CD4-positive, CD25-positive, alpha-beta regulatory T cell (primary cell): ENCODE measurements around the gene RAPGEF4. TPM values are rescaled to one million over a fixed set of nuclear protein-coding genes. Genes with fewer than 3 reads are reported as not detected.
A peak's percentile ranks its signal among the peaks of the same experiment; 100 is the strongest.

Source experiments
- ATAC-seq, 2 donors: fragments of 150-1000 bp; cut with Tn5 transposase; one replicate each; pipeline ENCODE4 v1.10.0; 2021; ENCODE audit warnings: low read depth in 2 of 2, moderate number of reproducible peaks in 2 of 2, moderate library complexity in 1 of 2
- DNase-seq, 3 donors: peaks; one replicate each; pipeline versions ENCODE4 v3.0.0 to v3.0.0-alpha.2; 2012 to 2022; ENCODE audit warnings: mixed read lengths in 1 of 3
- H3K27ac ChIP-seq: one replicate; pipeline ENCODE4 v1.7.0; 2013; ENCODE audit warnings: mild to moderate bottlenecking, low read length; ENCODE audit not compliant: insufficient read depth, poor library complexity, severe bottlenecking
- H3K27me3 ChIP-seq: one replicate; pipeline ENCODE4 v1.7.0; 2013; ENCODE audit warnings: low read length; ENCODE audit not compliant: control insufficient read depth, insufficient read depth
- H3K36me3 ChIP-seq: one replicate; pipeline ENCODE4 v1.7.0; 2013; ENCODE audit warnings: mild to moderate bottlenecking, low read length, moderate library complexity; ENCODE audit not compliant: control insufficient read depth, insufficient read depth
- H3K4me1 ChIP-seq: 2 replicates; pipeline ENCODE4 v1.7.0; 2013; ENCODE audit warnings: mild to moderate bottlenecking, low read length; ENCODE audit not compliant: insufficient read depth, control insufficient read depth, poor library complexity, severe bottlenecking
- H3K4me3 ChIP-seq: one replicate; pipeline ENCODE4 v1.7.0; 2013; ENCODE audit warnings: low read depth, mild to moderate bottlenecking, low read length, moderate library complexity
- H3K9me3 ChIP-seq, 2 experiments: 1 replicate in 1 of 2; 2 replicates in 1 of 2; pipeline ENCODE4 v1.7.0; 2013; ENCODE audit warnings: low read length in 2 of 2, mild to moderate bottlenecking in 1 of 2, moderate library complexity in 1 of 2; ENCODE audit not compliant: control insufficient read depth in 2 of 2
- H3K27ac Mint-ChIP-seq, 3 donors: one replicate each; pipeline ENCODE4 v1.8.0; 2020 to 2022; ENCODE audit warnings: mild to moderate bottlenecking in 3 of 3, mixed read lengths in 3 of 3, moderate library complexity in 2 of 3
- H3K27me3 Mint-ChIP-seq: one replicate; pipeline ENCODE4 v1.8.0; 2022; ENCODE audit warnings: mild to moderate bottlenecking, mixed read lengths
- H3K36me3 Mint-ChIP-seq: one replicate; pipeline ENCODE4 v1.8.0; 2020; ENCODE audit warnings: mixed read lengths
- H3K4me1 Mint-ChIP-seq, 4 donors: one replicate each; pipeline ENCODE4 v1.8.0; 2020 to 2022; ENCODE audit warnings: mixed read lengths in 4 of 4, mild to moderate bottlenecking in 1 of 4
- H3K4me3 Mint-ChIP-seq, 4 donors: one replicate each; pipeline ENCODE4 v1.8.0; 2020 to 2022; ENCODE audit warnings: mild to moderate bottlenecking in 4 of 4, mixed read lengths in 4 of 4, moderate library complexity in 3 of 4
- H3K9me3 Mint-ChIP-seq, 7 donors: one replicate each; pipeline ENCODE4 v1.8.0; 2020 to 2022; ENCODE audit warnings: mixed read lengths in 7 of 7, mild to moderate bottlenecking in 3 of 7, moderate library complexity in 2 of 7
- polyA plus RNA-seq, 4 donors: library from polyadenylated mRNA; unstranded; fragments of 300-500 nt; fragmentation: Illumina TruSeq; gene quantifications; one replicate each; pipeline ENCODE4 v1.2.3, GENCODE V29; 2021
- total RNA-seq: library from RNA; stranded (reverse); gene quantifications from one replicate; pipeline ENCODE4 v1.2.3, GENCODE V29; 2022

Gene RAPGEF4
- total and polyA plus RNA-seq, 5 donors from 2014 or later: 1.4 TPM; not detected in 4

DNA sequence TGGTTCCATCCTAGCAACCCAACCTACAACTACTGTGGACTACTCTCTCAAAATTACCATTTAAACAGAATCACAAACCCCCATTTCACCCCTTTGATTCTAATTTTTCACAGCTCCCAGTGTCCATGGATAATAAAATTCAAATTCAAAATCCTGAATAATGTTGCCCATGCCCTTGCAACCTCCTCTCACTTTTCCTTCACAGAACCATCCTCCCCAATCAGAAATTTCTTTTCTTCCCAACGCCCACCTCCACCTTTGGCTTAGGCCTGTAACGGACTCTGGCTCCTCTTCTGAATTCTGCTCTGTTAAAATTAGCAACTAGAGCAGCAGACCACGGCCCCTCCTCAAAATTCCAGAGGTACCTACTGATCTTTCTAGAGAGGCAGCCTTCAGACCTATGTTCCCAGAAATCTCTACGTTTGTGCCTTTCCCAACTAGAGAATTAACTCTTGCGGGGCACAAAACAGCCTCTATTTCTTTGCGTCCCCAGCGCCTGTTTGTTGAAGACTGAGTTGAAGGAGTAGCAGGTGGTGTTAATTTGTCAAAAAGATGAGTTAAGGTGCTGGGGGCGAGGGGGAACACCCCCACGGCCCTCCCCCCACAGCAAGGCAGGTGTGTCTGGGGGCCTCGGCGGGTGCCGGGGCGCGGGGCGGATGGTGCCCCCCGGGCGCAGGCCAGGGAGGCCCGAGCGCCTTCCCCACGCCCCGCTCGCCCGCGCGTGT lies 339.6 kb downstream of the RAPGEF4 start:
- no peak for ATAC-seq
- no peak overlapping the region for H3K27ac Mint-ChIP-seq
- peak overlapping the region; percentile 24 to 83 (median 79) for H3K4me3 Mint-ChIP-seq
- H3K27me3 ChIP-seq: peaks cover 12% of the 10 kb centered on the region
- no peak overlapping the region for H3K4me3 ChIP-seq
- peaks cover 0 to 4% (median 0%) of the 10 kb centered on the region in 7 donors for H3K9me3 Mint-ChIP-seq
- H3K4me1 Mint-ChIP-seq: peaks cover 0 to 16% (median 2%) of the 10 kb centered on the region in 4 donors
- H3K36me3 ChIP-seq: no peaks in the 10 kb centered on the region
- no peaks in the 10 kb centered on the region for H3K36me3 Mint-ChIP-seq
- H3K4me1 ChIP-seq: peaks cover 10% of the 10 kb centered on the region
- H3K27ac ChIP-seq: no peak overlapping the region
- H3K27me3 Mint-ChIP-seq: peaks cover 47% of the 10 kb centered on the region
- no peak for DNase-seq
- no peaks in the 10 kb centered on the region for H3K9me3 ChIP-seq

- Mint-ChIP-seq H3K9me3 (peaks cover 0 to 4% (median 0%) of the 10 kb centered on the region in 7 donors), H3K27ac (peak within 1 kb of the TSS in 1 of 3 donors; percentile 87)
- H3K27ac ChIP-seq: no peak within 1 kb of the TSS
Observed at GRCh38 chr2:173075781-173076580, 340.3 kb downstream of the RAPGEF4 start, which contains the start of gene MAP3K20. TSS of gene MAP3K20 (plus strand) at chr2:173075846. CDS start at chr2:173091032, 15,186 bp downstream.

DNA sequence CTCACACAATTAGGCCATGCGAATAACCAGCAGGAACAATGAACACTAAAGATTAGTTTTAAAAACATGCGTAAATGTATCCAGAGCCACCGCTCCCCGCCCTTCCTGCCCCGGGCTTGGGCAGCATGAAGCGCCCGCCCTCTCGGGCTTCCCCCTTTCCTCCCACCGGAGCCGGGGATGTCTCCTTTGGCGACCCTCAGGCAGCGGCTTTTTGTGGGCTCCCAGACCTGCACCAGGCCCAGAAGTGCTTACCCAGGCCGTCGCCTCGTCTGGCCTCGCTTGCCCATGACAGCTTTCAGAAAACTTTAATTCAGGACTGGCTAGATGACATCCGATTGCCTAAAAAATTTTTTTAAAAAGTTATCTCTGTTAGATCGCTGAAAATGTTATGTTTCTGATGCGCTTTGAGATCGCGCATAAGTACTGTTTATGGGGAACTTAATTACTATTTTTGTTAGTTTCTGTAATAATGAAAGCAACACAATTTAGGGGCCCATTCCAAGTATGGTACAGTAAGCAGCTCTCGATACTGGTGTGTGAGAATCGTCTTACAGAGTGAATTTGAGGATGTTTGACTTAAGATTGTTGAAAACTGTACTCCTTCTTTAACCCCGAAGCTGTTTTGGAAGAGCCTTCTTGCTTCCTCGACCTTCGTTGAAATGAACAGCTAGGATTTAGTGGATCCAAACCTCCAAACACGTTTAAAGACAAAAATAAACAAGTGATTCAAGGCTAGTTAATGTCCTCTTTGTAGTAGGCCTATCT lies 341.1 kb downstream of the RAPGEF4 start:
- H3K27ac Mint-ChIP-seq: peak overlapping the region in 1 of 3 donors; percentile 87
- H3K9me3 Mint-ChIP-seq: peaks cover 0 to 4% (median 0%) of the 10 kb centered on the region in 7 donors
- peak; percentile 7 to 18 for ATAC-seq

More at GRCh38 chr2:173075781-173076580, 340.3 kb downstream of the RAPGEF4 start, which contains the start of gene MAP3K20:
- Mint-ChIP-seq H3K4me1 (peaks cover 0 to 16% (median 2%) of the 10 kb centered on the region in 4 donors), H3K4me3 (peak within 1 kb of the TSS; percentile 75 to 93 (median 80)), H3K36me3 (no peaks in the 10 kb centered on the region), H3K27me3 (peaks cover 41% of the 10 kb centered on the region)
- DNase-seq (peak in 2 of 3 donors; percentile 13 to 65), ATAC-seq (peak; percentile 49 to 55)
- Histone ChIP-seq H3K27me3 (peaks cover 14% of the 10 kb centered on the region), H3K36me3 (no peaks in the 10 kb centered on the region), H3K4me1 (peaks cover 10% of the 10 kb centered on the region), H3K4me3 (peak within 1 kb of the TSS; percentile 67), H3K9me3 (no peaks in the 10 kb centered on the region)

DNA sequence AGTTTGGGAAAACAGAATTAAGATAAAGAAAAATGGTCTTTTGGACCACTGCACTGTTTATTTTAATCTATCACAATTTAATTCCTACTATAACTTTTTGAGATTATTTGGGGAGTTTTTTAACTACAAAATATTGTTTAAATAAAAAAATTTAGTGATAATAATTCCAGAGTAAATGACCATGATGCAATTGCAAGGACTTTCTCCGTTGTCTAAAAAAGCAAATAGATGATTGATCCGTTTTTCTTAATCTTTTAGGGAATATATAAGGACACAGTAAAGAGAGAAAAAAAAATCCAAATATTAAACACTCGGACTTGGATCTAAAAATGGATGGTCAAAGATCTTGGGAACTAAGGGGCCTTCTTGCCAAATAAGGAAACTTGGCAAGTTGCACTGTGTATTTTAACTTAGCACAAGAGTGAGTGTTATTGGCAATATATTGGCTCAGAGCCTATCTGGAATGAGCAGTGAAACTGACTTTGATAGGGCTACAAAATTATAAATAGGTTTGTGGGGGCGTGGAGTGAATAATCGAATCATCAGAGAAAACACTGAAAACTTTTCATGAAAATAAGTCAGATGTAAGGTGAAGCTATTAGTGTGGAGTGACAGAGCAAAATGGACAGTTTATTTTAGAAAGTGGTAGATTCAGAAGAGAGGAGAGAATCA lies 342.0 kb downstream of the RAPGEF4 start:
- DNase-seq (no peak), ATAC-seq (no peak)
- H3K4me3 Mint-ChIP-seq: peak overlapping the region in 2 of 4 donors; percentile 17 to 78
- no peak overlapping the region for H3K27ac Mint-ChIP-seq
- Histone ChIP-seq H3K27ac (no peak overlapping the region), H3K36me3 (no peaks in the 10 kb centered on the region), H3K4me1 (peaks cover 10% of the 10 kb centered on the region), H3K4me3 (no peak overlapping the region), H3K9me3 (no peaks in the 10 kb centered on the region), H3K27me3 (peaks cover 14% of the 10 kb centered on the region)
- H3K4me1 Mint-ChIP-seq: peaks cover 0 to 16% (median 2%) of the 10 kb centered on the region in 4 donors
- peaks cover 0 to 2% (median 0%) of the 10 kb centered on the region in 7 donors for H3K9me3 Mint-ChIP-seq
- H3K36me3 Mint-ChIP-seq: no peaks in the 10 kb centered on the region
- H3K27me3 Mint-ChIP-seq: peaks cover 29% of the 10 kb centered on the region

More for the DNA sequence above, 341.1 kb downstream of the RAPGEF4 start:
- peak overlapping the region; percentile 73 to 93 (median 76) for H3K4me3 Mint-ChIP-seq
- H3K36me3 Mint-ChIP-seq: no peaks in the 10 kb centered on the region
- peaks cover 0 to 16% (median 2%) of the 10 kb centered on the region in 4 donors for H3K4me1 Mint-ChIP-seq
- Histone ChIP-seq H3K9me3 (no peaks in the 10 kb centered on the region), H3K4me3 (peak overlapping the region; percentile 67), H3K27ac (no peak overlapping the region), H3K27me3 (peaks cover 14% of the 10 kb centered on the region), H3K4me1 (peaks cover 10% of the 10 kb centered on the region), H3K36me3 (no peaks in the 10 kb centered on the region)
- H3K27me3 Mint-ChIP-seq: peaks cover 36% of the 10 kb centered on the region
- DNase-seq: peak in 1 of 3 donors; percentile 44

DNA sequence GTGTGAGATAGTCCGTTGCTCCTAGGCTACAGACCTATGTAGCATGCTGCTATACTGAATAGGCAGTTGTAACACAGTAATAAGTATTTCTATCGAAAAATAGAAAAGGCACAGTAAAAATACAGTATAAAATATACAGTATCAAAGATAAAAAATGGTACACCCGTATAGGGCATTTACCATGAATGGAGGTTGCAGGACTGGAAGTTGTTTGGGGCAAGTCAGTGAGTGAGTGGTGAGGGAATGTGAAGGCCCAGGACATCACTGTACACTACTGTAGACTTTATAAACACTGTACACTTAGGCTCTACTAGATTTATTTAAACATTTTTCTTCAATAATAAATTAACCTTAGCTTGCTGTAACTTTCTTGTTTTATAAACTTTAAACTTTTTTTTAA lies 343.5 kb downstream of the RAPGEF4 start:
- Mint-ChIP-seq H3K27ac (no peak overlapping the region), H3K4me3 (no peak overlapping the region), H3K27me3 (peaks cover 18% of the 10 kb centered on the region), H3K9me3 (peaks cover 0 to 2% (median 0%) of the 10 kb centered on the region in 7 donors), H3K4me1 (peaks cover 0 to 16% (median 2%) of the 10 kb centered on the region in 4 donors), H3K36me3 (no peaks in the 10 kb centered on the region)
- H3K9me3 ChIP-seq: no peaks in the 10 kb centered on the region
- no peak overlapping the region for H3K4me3 ChIP-seq
- peaks cover 10% of the 10 kb centered on the region for H3K27me3 ChIP-seq
- peaks cover 10% of the 10 kb centered on the region for H3K4me1 ChIP-seq
- no peak for DNase-seq
- no peak overlapping the region for H3K27ac ChIP-seq
- no peak for ATAC-seq
- H3K36me3 ChIP-seq: no peaks in the 10 kb centered on the region

GRCh38 chr2:173079973-173080860 lies 344.6 kb downstream of the RAPGEF4 start:
- Histone ChIP-seq H3K4me1 (peaks cover 10% of the 10 kb centered on the region), H3K36me3 (no peaks in the 10 kb centered on the region), H3K9me3 (no peaks in the 10 kb centered on the region), H3K4me3 (no peak overlapping the region), H3K27ac (no peak overlapping the region), H3K27me3 (peaks cover 5% of the 10 kb centered on the region)
- Mint-ChIP-seq H3K4me3 (no peak overlapping the region), H3K4me1 (peaks cover 0 to 14% (median under 1%) of the 10 kb centered on the region in 4 donors), H3K27me3 (peaks cover 19% of the 10 kb centered on the region), H3K27ac (no peak overlapping the region), H3K9me3 (peaks cover 0 to 2% (median 0%) of the 10 kb centered on the region in 7 donors), H3K36me3 (no peaks in the 10 kb centered on the region)
- DNase-seq (no peak), ATAC-seq (no peak)
